Fibroblast of the aortic adventitia (primary cell): ENCODE results near the gene SLC16A12. TPM values are rescaled to one million over a fixed set of nuclear protein-coding genes. Genes with fewer than 3 reads are reported as not detected.

ENCODE experiments used
- DNase-seq: peaks from one replicate; pipeline ENCODE4 v3.0.0-alpha.2; 2010; ENCODE audit warnings: low read depth
- H3K4me3 ChIP-seq: 2 replicates; pipeline ENCODE4 v1.5.1; 2011; ENCODE audit warnings: low read depth, mild to moderate bottlenecking, control low read depth, low read length, moderate library complexity
- CTCF ChIP-seq: IDR thresholded peaks from 2 replicates; pipeline ENCODE4 v1.5.1; 2011; ENCODE audit warnings: mild to moderate bottlenecking, low read length, control low read depth, inconsistent platforms; ENCODE audit not compliant: insufficient read depth
- total RNA-seq: library from RNA; depleted of rRNA; stranded (reverse); fragments of >200 nt; gene quantifications from 2 replicates; pipeline ENCODE4 v1.2.3, GENCODE V29; 2012; ENCODE audit warnings: low replicate concordance

The SLC16A12 gene
- total RNA-seq, 1 donor: 0.90 TPM

DNA sequence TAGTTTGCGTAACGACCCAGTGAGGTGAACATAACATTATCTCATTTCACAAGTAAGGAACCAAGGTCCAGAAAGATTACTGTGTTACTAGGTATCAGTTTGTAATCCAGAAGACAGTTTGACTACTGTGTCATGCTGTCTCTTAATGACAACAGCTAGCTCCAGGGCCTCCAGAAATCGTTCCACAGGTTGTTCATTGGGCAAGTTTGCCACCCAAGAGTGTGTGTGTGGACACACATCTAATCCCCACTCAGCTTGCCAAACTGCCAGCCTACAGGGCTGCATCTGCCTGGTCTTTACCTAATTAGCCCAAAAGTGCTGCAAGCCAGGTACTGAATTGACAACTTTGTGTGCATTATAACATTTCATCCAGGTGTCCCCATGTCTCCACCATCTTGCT is 27.9 kb upstream of the SLC16A12 start:
- H3K4me3 ChIP-seq: no peak overlapping the region
- DNase-seq: no peak
- no peak for TF ChIP-seq CTCF

GRCh38 chr10:89556600-89556999 is 21.2 kb upstream of the SLC16A12 start:
- DNase-seq: peak; percentile 17
- no peak for TF ChIP-seq CTCF
- no peak overlapping the region for H3K4me3 ChIP-seq

GRCh38 chr10:89555688-89556445 is 20.5 kb upstream of the SLC16A12 start:
- H3K4me3 ChIP-seq: no peak overlapping the region
- peak; percentile 58 for DNase-seq
- peak; percentile 26 for TF ChIP-seq CTCF

DNA sequence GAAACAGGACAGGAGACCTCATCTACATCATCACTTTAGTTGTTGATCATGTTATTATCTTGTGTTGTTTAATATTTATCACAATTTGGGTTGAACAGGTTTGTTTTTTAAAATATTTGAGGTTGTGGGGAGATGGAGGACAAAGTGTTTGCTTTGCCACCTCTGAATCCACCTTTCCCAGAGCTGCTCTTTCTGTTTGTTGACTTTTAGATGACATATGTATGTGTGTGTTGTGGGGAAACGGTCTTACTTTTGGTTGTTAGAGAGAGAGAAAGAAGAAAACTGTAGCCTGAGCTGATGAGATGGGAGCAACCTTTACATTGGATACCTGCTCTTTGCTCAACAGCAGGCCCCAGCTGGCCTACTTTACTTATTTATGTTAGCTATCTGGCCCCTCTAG is 19.0 kb upstream of the SLC16A12 start:
- DNase-seq: no peak
- no peak overlapping the region for H3K4me3 ChIP-seq

GRCh38 chr10:89553064-89553734 is 17.8 kb upstream of the SLC16A12 start:
- peak; percentile 98 for DNase-seq
- TF ChIP-seq CTCF: no peak
- H3K4me3 ChIP-seq: no peak overlapping the region

More for the DNA sequence above, 19.0 kb upstream of the SLC16A12 start:
- no peak for TF ChIP-seq CTCF

GRCh38 chr10:89552213-89552612 is 16.8 kb upstream of the SLC16A12 start:
- no peak for TF ChIP-seq CTCF
- no peak for DNase-seq
- H3K4me3 ChIP-seq: no peak overlapping the region
